Measurements from ENCODE around the gene FOXA2. TPM values are rescaled to one million over a fixed set of nuclear protein-coding genes. Genes with fewer than 3 reads are reported as not detected.
A peak's percentile ranks its signal among the peaks of the same experiment; 100 is the strongest.

The FOXA2 gene
- total and polyA plus RNA-seq, 2 of the 13 experiments (the other 11 are each of a cell fraction or from before 2014, with no cell fraction given) = 8.8 to 12.2 TPM

- no peak for TF ChIP-seq ZSCAN12 (CRISPR knock-in tag; IDR thresholded peaks at IDR 0.05)
- TF ChIP-seq ZKSCAN8 (CRISPR knock-in tag; IDR thresholded peaks at IDR 0.05; ENCODE audit: borderline replicate concordance) = no peak; the same call in 1 of the 2 replicates
- TF ChIP-seq ZNF678 (CRISPR knock-in tag; IDR thresholded peaks at IDR 0.05) = no peak
- TF ChIP-seq KDM6A (CRISPR knock-in tag; IDR thresholded peaks at IDR 0.05; ENCODE audit: low read depth) = no peak
- peak; percentile 69 for TF ChIP-seq NKX3-1 (CRISPR knock-in tag; IDR thresholded peaks at IDR 0.05)
- no peak for TF ChIP-seq HDAC6 (IDR thresholded peaks at IDR 0.05; ENCODE audit: low read depth, low read length)
- no peak for TF ChIP-seq MNT (IDR thresholded peaks at IDR 0.05)
- no peak for TF ChIP-seq ZNF44 (CRISPR knock-in tag; IDR thresholded peaks at IDR 0.05)
- TF ChIP-seq CENPBD1 (CRISPR knock-in tag; IDR thresholded peaks at IDR 0.05; ENCODE audit: borderline replicate concordance, low read depth) = no peak
- no peak; the same call in 1 of the 2 replicates for TF ChIP-seq ZC3H4 (CRISPR knock-in tag; IDR thresholded peaks at IDR 0.05; ENCODE audit: borderline replicate concordance)
- TF ChIP-seq ZSCAN21 (CRISPR knock-in tag; IDR thresholded peaks at IDR 0.05; ENCODE audit: borderline replicate concordance) = no peak
- no peak for TF ChIP-seq HOXA9 (CRISPR knock-in tag; IDR thresholded peaks at IDR 0.05; ENCODE audit: borderline replicate concordance)
- TF ChIP-seq IRF2 (CRISPR knock-in tag; IDR thresholded peaks at IDR 0.05) = no peak; the same call in 1 of the 2 replicates
- TF ChIP-seq ZNF670 (CRISPR knock-in tag; IDR thresholded peaks at IDR 0.05; ENCODE audit: borderline replicate concordance) = 0 out of 2 replicates have a peak, but pooled peaks have one; percentile 45
- TF ChIP-seq HCFC1 (IDR thresholded peaks at IDR 0.05; ENCODE audit: low read depth, low read length) = no peak
- TF ChIP-seq ZMYM3 (CRISPR knock-in tag; IDR thresholded peaks at IDR 0.05) = peak; percentile 75
- peak; percentile 27; the same call in 1 of the 2 replicates for TF ChIP-seq ZNF501 (CRISPR knock-in tag; IDR thresholded peaks at IDR 0.05)
- TF ChIP-seq TEAD3 (CRISPR knock-in tag; optimal IDR thresholded peaks at IDR 0.05; ENCODE audit: borderline replicate concordance) = no peak
- no peak for TF ChIP-seq TFDP1 (CRISPR knock-in tag; IDR thresholded peaks at IDR 0.05; ENCODE audit: borderline replicate concordance)
- no peak for TF ChIP-seq MZF1 (CRISPR knock-in tag; IDR thresholded peaks at IDR 0.05; ENCODE audit: borderline replicate concordance)
- TF ChIP-seq ZNF530 (CRISPR knock-in tag; IDR thresholded peaks at IDR 0.05; ENCODE audit: low read depth) = no peak; the same call in 1 of the 2 replicates
- no peak for TF ChIP-seq ZNF383 (CRISPR knock-in tag; IDR thresholded peaks at IDR 0.05; ENCODE audit: borderline replicate concordance)
- TF ChIP-seq ZBTB2 (CRISPR knock-in tag; IDR thresholded peaks at IDR 0.05; ENCODE audit: low read depth) = 0 out of 2 replicates have a peak, but pooled peaks have one; percentile 41
- no peak for TF ChIP-seq FOXJ3 (CRISPR knock-in tag; IDR thresholded peaks at IDR 0.05; ENCODE audit: borderline replicate concordance)
- TF ChIP-seq ZSCAN31 (CRISPR knock-in tag; IDR thresholded peaks at IDR 0.05; ENCODE audit: low read depth) = no peak
Observed at GRCh38 chr20:22582964-22583772, 1.2 kb downstream of the FOXA2 start (continued).
